Upper lobe of right lung (tissue), 1 donor: ENCODE data around the gene MT1E. TPM values are rescaled to one million over a fixed set of nuclear protein-coding genes. Genes with fewer than 3 reads are reported as not detected.

Experiments used
- ATAC-seq: fragments of 200-7000 bp; cut with Tn5 transposase; one replicate; pipeline ENCODE4 v1.9.1; 2020; ENCODE audit warnings: mild to moderate bottlenecking, moderate library complexity
- DNase-seq: peaks from one replicate; pipeline ENCODE4 v3.0.0-alpha.2; 2020
- H3K27ac ChIP-seq: fragments of 200-600 bp; one replicate; pipeline ENCODE4 v1.8.0; 2022
- H3K27me3 ChIP-seq: fragments of 200-600 bp; one replicate; pipeline ENCODE4 v1.8.0; 2022; ENCODE audit warnings: mild to moderate bottlenecking
- H3K36me3 ChIP-seq: fragments of 200-600 bp; one replicate; pipeline ENCODE4 v1.8.0; 2022
- H3K4me1 ChIP-seq: fragments of 200-600 bp; one replicate; pipeline ENCODE4 v1.8.0; 2022
- H3K4me3 ChIP-seq: fragments of 200-600 bp; one replicate; pipeline ENCODE4 v1.8.0; 2022; ENCODE audit warnings: mild to moderate bottlenecking
- H3K9me3 ChIP-seq: fragments of 200-600 bp; one replicate; pipeline ENCODE4 v1.8.0; 2022
- intact Hi-C: fragments of 100-400 bp; cut with DNase I; formaldehyde crosslinking; loops from one replicate; pipeline ENCODE4 v1.11.0; 2022
- total RNA-seq: library from RNA; stranded (reverse); fragmentation: NEBNext Ultra II Directional; extraction: Animal tissue kit (Norgen Biotek cat#: 25700); gene quantifications from one replicate; pipeline ENCODE4 v1.2.1, GENCODE V29; 2021
- TF ChIP-seq, protein P1 (sequence below): fragments of 200-600 bp; IDR thresholded peaks from one replicate; pipeline ENCODE4 v1.8.0; 2022; ENCODE audit warnings: antibody characterized with exemption
- donor health status: DM: no; HTN: yes; CAD: no; lungs with severe emphysema.

Gene MT1E
- total RNA-seq, 1 donor from 2014 or later, result 154 TPM

- peaks cover 15% of the 10 kb centered on the region for H3K4me1 ChIP-seq
- DNase-seq (no peak), ATAC-seq (no peak)
- H3K36me3 ChIP-seq, result no peaks in the 10 kb centered on the region
- peaks cover 29% of the 10 kb centered on the region for H3K27me3 ChIP-seq
- TF ChIP-seq, protein P1, sequence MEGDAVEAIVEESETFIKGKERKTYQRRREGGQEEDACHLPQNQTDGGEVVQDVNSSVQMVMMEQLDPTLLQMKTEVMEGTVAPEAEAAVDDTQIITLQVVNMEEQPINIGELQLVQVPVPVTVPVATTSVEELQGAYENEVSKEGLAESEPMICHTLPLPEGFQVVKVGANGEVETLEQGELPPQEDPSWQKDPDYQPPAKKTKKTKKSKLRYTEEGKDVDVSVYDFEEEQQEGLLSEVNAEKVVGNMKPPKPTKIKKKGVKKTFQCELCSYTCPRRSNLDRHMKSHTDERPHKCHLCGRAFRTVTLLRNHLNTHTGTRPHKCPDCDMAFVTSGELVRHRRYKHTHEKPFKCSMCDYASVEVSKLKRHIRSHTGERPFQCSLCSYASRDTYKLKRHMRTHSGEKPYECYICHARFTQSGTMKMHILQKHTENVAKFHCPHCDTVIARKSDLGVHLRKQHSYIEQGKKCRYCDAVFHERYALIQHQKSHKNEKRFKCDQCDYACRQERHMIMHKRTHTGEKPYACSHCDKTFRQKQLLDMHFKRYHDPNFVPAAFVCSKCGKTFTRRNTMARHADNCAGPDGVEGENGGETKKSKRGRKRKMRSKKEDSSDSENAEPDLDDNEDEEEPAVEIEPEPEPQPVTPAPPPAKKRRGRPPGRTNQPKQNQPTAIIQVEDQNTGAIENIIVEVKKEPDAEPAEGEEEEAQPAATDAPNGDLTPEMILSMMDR, result no peak
- no peaks in the 10 kb centered on the region for H3K9me3 ChIP-seq
- peak overlapping the region; percentile 83 for H3K27ac ChIP-seq
- peak overlapping the region; percentile 46 for H3K4me3 ChIP-seq
- intact Hi-C loops, result no loop called here
Measured at GRCh38 chr16:56633535-56633934, 8.0 kb downstream of the MT1E start.

- H3K36me3 ChIP-seq, result no peaks in the 10 kb centered on the region
- H3K4me3 ChIP-seq, result peak overlapping the region; percentile 10
- peaks cover 40% of the 10 kb centered on the region for H3K27me3 ChIP-seq
- DNase-seq (no peak), ATAC-seq (no peak)
- no peaks in the 10 kb centered on the region for H3K9me3 ChIP-seq
- H3K27ac ChIP-seq, result no peak overlapping the region
- TF ChIP-seq, protein P1, result no peak
- H3K4me1 ChIP-seq, result peaks cover 22% of the 10 kb centered on the region
- intact Hi-C loops, result no loop called here
Measured at GRCh38 chr16:56634715-56635440, 9.3 kb downstream of the MT1E start.

- intact Hi-C loops, result no loop called here
- Histone ChIP-seq H3K4me1 (peaks cover 22% of the 10 kb centered on the region), H3K4me3 (peak overlapping the region; percentile 10), H3K36me3 (no peaks in the 10 kb centered on the region), H3K27me3 (peaks cover 40% of the 10 kb centered on the region), H3K9me3 (no peaks in the 10 kb centered on the region), H3K27ac (no peak overlapping the region)
- no peak for DNase-seq
- TF ChIP-seq, protein P1, result no peak
- ATAC-seq, result no peak
Measured at GRCh38 chr16:56635441-56635967, 9.9 kb downstream of the MT1E start.

DNA sequence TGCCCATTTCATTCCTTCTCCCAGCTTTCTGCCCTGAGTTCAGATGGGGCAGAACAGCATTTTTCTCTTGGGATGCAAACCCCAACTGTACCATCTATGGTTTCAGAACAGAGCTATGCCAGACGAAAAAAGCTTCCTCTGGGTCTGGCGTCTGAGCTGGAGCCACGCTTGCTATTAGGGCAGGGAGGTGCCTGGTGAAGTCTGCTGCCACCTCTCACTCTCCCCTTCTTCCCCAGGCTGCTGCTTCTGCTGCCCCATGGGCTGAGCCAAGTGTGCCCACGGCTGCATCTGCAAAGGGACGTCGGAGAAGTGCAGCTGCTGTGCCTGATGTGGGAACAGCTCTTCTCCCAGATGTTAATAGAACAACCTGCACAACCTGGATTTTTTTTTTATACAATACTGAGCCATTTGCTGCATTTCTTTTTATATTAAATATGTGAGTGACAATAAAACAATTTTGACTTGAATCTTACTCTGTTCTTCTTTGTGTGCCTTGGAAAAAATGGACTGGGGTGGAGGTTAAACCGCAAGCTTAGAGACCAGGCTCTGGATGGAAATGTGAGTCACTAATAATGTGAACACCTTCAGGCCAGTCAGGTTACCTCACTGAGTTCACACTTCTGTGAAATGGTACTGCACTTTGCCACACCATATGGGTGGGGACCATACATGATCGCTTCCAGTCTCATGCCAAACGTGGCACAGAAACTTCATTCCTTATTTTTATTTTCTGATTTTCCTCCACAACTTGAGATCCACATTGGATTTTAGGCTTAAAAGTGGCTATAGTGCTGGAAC is 11.2 kb downstream of the MT1E start:
- Histone ChIP-seq H3K4me3 (no peak overlapping the region), H3K27me3 (peaks cover 40% of the 10 kb centered on the region), H3K4me1 (peaks cover 22% of the 10 kb centered on the region), H3K9me3 (no peaks in the 10 kb centered on the region), H3K36me3 (no peaks in the 10 kb centered on the region), H3K27ac (no peak overlapping the region)
- ATAC-seq (no peak), DNase-seq (no peak)
- intact Hi-C loops, result no loop called here
- TF ChIP-seq, protein P1, result no peak

GRCh38 chr16:56637814-56638750 is 12.5 kb downstream of the MT1E start, which contains the start of gene MT1A:
MT1A (plus strand) TSS chr16:56638666; CDS start chr16:56638739, 73 bp downstream.
- intact Hi-C loops, result no loop called here
- H3K4me3 ChIP-seq, result peak within 1 kb of the TSS; percentile 51
- H3K9me3 ChIP-seq, result no peaks in the 10 kb centered on the region
- no peaks in the 10 kb centered on the region for H3K36me3 ChIP-seq
- TF ChIP-seq, protein P1, result no peak
- no peak within 1 kb of the TSS for H3K27ac ChIP-seq
- ATAC-seq, result peak; percentile 80
- peak; percentile 83 for DNase-seq
- peaks cover 23% of the 10 kb centered on the region for H3K4me1 ChIP-seq
- H3K27me3 ChIP-seq, result peaks cover 40% of the 10 kb centered on the region
